Neural cell (in vitro differentiated cells): Measurements from ENCODE around the gene NPAS3.

Experiments
- CTCF ChIP-seq: fragments of 450-650 bp; IDR thresholded peaks from 2 replicates; pipeline ENCODE4 v1.5.1; 2014; ENCODE audit warnings: antibody characterized with exemption, mild to moderate bottlenecking, moderate library complexity; ENCODE audit not compliant: poor library complexity, severe bottlenecking
- EP300 ChIP-seq: fragments of 450-650 bp; conservative IDR thresholded peaks from 2 replicates; pipeline ENCODE4 v1.6.1; 2014; ENCODE audit warnings: antibody characterized with exemption, mild to moderate bottlenecking, moderate library complexity; ENCODE audit not compliant: poor library complexity, severe bottlenecking
- EZH2 ChIP-seq: fragments of 200-600, 300-800 bp; shearing (Covaris generic), sonication (generic); IDR thresholded peaks from 2 replicates; pipeline ENCODE4 v1.6.1; 2014; ENCODE audit warnings: antibody characterized with exemption, low read length, borderline replicate concordance, mild to moderate bottlenecking; ENCODE audit not compliant: insufficient read depth, poor library complexity, severe bottlenecking
- MXI1 ChIP-seq: fragments of 450-650 bp; conservative IDR thresholded peaks from 2 replicates; pipeline ENCODE4 v1.6.1; 2014; ENCODE audit warnings: antibody characterized with exemption, mild to moderate bottlenecking; ENCODE audit not compliant: poor library complexity, severe bottlenecking
- POLR2AphosphoS5 ChIP-seq: IDR thresholded peaks from 2 replicates; pipeline ENCODE4 v1.6.1; 2012
- RAD21 ChIP-seq: fragments of 450-650 bp; conservative IDR thresholded peaks from 2 replicates; pipeline ENCODE4 v1.6.1; 2014; ENCODE audit warnings: antibody characterized with exemption, mild to moderate bottlenecking, moderate library complexity
- REST ChIP-seq: IDR thresholded peaks from 2 replicates; pipeline ENCODE4 v1.6.1; 2012; ENCODE audit warnings: borderline replicate concordance
- SMC3 ChIP-seq: fragments of 450-650 bp; conservative IDR thresholded peaks from 2 replicates; pipeline ENCODE4 v1.6.1; 2014; ENCODE audit warnings: antibody characterized with exemption, mild to moderate bottlenecking, moderate library complexity; ENCODE audit not compliant: poor library complexity
- TAF1 ChIP-seq: IDR thresholded peaks from 2 replicates; pipeline ENCODE4 v1.6.1; 2012; ENCODE audit warnings: low read depth

- peak; percentile 13 for TF ChIP-seq EP300
- no peak for TF ChIP-seq EZH2
- no peak for TF ChIP-seq CTCF
- TF ChIP-seq REST, result no peak
- no peak for TF ChIP-seq MXI1
- no peak for TF ChIP-seq SMC3
- no peak for TF ChIP-seq TAF1
- peak; percentile 39 for TF ChIP-seq POLR2AphosphoS5
- no peak for TF ChIP-seq RAD21
Observed at GRCh38 chr14:33134162-33134561, 195.5 kb downstream of the NPAS3 start.
